WTC11 (cell line): ENCODE results near the gene SPRR2D. TPM values are rescaled to one million over a fixed set of nuclear protein-coding genes. Genes with fewer than 3 reads are reported as not detected.

Experiments used
- ATAC-seq: fragments of 200-7000 bp; cut with Tn5 transposase; 2 replicates; pipeline ENCODE4 v1.10.0; 2021; ENCODE audit warnings: mild to moderate bottlenecking, moderate library complexity
- CTCF ChIA-PET: fragments of 300-600 bp; sonication (Branson Sonifier 250); formaldehyde crosslinking; loops from one replicate; lab custom pipeline; 2021; ENCODE audit warnings: antibody characterized with exemption; lab: Charles Lee
- POLR2A ChIA-PET: fragments of 350-600 bp; sonication (Branson Sonifier 250); formaldehyde crosslinking; loops from one replicate; lab custom pipeline; 2021; ENCODE audit warnings: antibody characterized with exemption; lab: Charles Lee
- DNase-seq: peaks from one replicate; pipeline ENCODE4 v3.0.0; 2021; ENCODE audit warnings: low spot score
- H3K27ac Mint-ChIP-seq: 2 replicates; pipeline ENCODE4 v1.8.0; 2021; ENCODE audit warnings: mixed read lengths
- H3K27me3 Mint-ChIP-seq: 2 replicates; pipeline ENCODE4 v1.8.0; 2021; ENCODE audit warnings: low read depth, mild to moderate bottlenecking, moderate library complexity, mixed read lengths
- H3K36me3 Mint-ChIP-seq: 2 replicates; pipeline ENCODE4 v1.8.0; 2021; ENCODE audit warnings: mixed read lengths
- H3K4me1 Mint-ChIP-seq: 2 replicates; pipeline ENCODE4 v1.8.0; 2022; ENCODE audit warnings: mixed read lengths
- H3K4me3 Mint-ChIP-seq: 2 replicates; pipeline ENCODE4 v1.8.0; 2021; ENCODE audit warnings: mild to moderate bottlenecking, moderate library complexity, mixed read lengths
- H3K9me3 Mint-ChIP-seq: 2 replicates; pipeline ENCODE4 v1.8.0; 2021; ENCODE audit warnings: mixed read lengths
- AFF4 ChIP-seq: sonication (generic); formaldehyde crosslinking; IDR thresholded peaks from 2 replicates; pipeline ENCODE4 v1.8.1; 2023; ENCODE audit warnings: mild to moderate bottlenecking, missing genetic modification reagents, borderline replicate concordance
- CBFB ChIP-seq: sonication (generic); formaldehyde crosslinking; IDR thresholded peaks from 2 replicates; pipeline ENCODE4 v1.8.1; 2022; ENCODE audit warnings: mild to moderate bottlenecking, low read depth, missing genetic modification reagents
- CREB1 ChIP-seq: sonication (generic); formaldehyde crosslinking; IDR thresholded peaks from 2 replicates; pipeline ENCODE4 v1.8.0; 2023; ENCODE audit warnings: mild to moderate bottlenecking, missing genetic modification reagents
- CREM ChIP-seq: sonication (generic); formaldehyde crosslinking; IDR thresholded peaks from 2 replicates; pipeline ENCODE4 v1.8.1; 2022; ENCODE audit warnings: mild to moderate bottlenecking, missing genetic modification reagents, moderate library complexity
- E2F5 ChIP-seq: sonication (generic); formaldehyde crosslinking; IDR thresholded peaks from 2 replicates; pipeline ENCODE4 v1.8.1; 2022; ENCODE audit warnings: mild to moderate bottlenecking, moderate library complexity, missing genetic modification reagents
- ELF4 ChIP-seq: sonication (generic); formaldehyde crosslinking; IDR thresholded peaks from 2 replicates; pipeline ENCODE4 v1.8.1; 2022; ENCODE audit warnings: low read depth, mild to moderate bottlenecking, moderate library complexity, missing genetic modification reagents
- GTF2I ChIP-seq: fragments of 250-450 bp; sonication (Bioruptor Pico); conservative IDR thresholded peaks from 2 replicates; pipeline ENCODE4 v1.4.0; 2021; ENCODE audit warnings: mild to moderate bottlenecking
- IRF2 ChIP-seq: sonication (generic); formaldehyde crosslinking; IDR thresholded peaks from 2 replicates; pipeline ENCODE4 v1.8.0; 2022; ENCODE audit warnings: low read depth, missing genetic modification reagents, borderline replicate concordance
- JUN ChIP-seq: sonication (generic); formaldehyde crosslinking; IDR thresholded peaks from 2 replicates; pipeline ENCODE4 v1.8.0; 2023; ENCODE audit warnings: mild to moderate bottlenecking, missing genetic modification reagents
- MXD4 ChIP-seq: fragments of 250-450 bp; sonication (Bioruptor Pico); IDR thresholded peaks from 2 replicates; pipeline ENCODE4 v1.8.0; 2021; ENCODE audit warnings: mild to moderate bottlenecking, moderate library complexity, borderline replicate concordance
- MYBL2 ChIP-seq: sonication (generic); formaldehyde crosslinking; IDR thresholded peaks from 2 replicates; pipeline ENCODE4 v1.8.1; 2023; ENCODE audit warnings: mild to moderate bottlenecking, moderate library complexity, missing genetic modification reagents
- NFATC4 ChIP-seq: fragments of 250-450 bp; sonication (Bioruptor Pico); IDR thresholded peaks from 2 replicates; pipeline ENCODE4 v1.9.0; 2021; ENCODE audit warnings: mild to moderate bottlenecking
- NFE2L1 ChIP-seq: sonication (generic); formaldehyde crosslinking; IDR thresholded peaks from 2 replicates; pipeline ENCODE4 v1.8.1; 2023; ENCODE audit warnings: missing genetic modification reagents
- NR1H2 ChIP-seq: sonication (generic); formaldehyde crosslinking; IDR thresholded peaks from 2 replicates; pipeline ENCODE4 v1.9.0; 2021; ENCODE audit warnings: mild to moderate bottlenecking, moderate library complexity, missing genetic modification reagents
- NR2C2 ChIP-seq: sonication (generic); formaldehyde crosslinking; IDR thresholded peaks from 2 replicates; pipeline ENCODE4 v1.8.0; 2022; ENCODE audit warnings: mild to moderate bottlenecking, missing genetic modification reagents
- PRRX2 ChIP-seq: fragments of 250-450 bp; sonication (Bioruptor Pico); IDR thresholded peaks from 2 replicates; pipeline ENCODE4 v1.8.0; 2021; ENCODE audit warnings: mild to moderate bottlenecking
- SP1 ChIP-seq: sonication (generic); formaldehyde crosslinking; conservative IDR thresholded peaks from 2 replicates; pipeline ENCODE4 v1.8.1; 2022; ENCODE audit warnings: missing genetic modification reagents
- TCF7 ChIP-seq: sonication (generic); formaldehyde crosslinking; IDR thresholded peaks from 2 replicates; pipeline ENCODE4 v1.8.0; 2022; ENCODE audit warnings: mild to moderate bottlenecking, low read depth, missing genetic modification reagents, moderate library complexity
- USF2 ChIP-seq: sonication (generic); formaldehyde crosslinking; IDR thresholded peaks from 2 replicates; pipeline ENCODE4 v1.8.1; 2023; ENCODE audit warnings: mild to moderate bottlenecking, missing genetic modification reagents, moderate library complexity
- ZNF138 ChIP-seq: sonication (generic); formaldehyde crosslinking; conservative IDR thresholded peaks from 2 replicates; pipeline ENCODE4 v1.8.1; 2022; ENCODE audit warnings: mild to moderate bottlenecking, moderate library complexity, missing genetic modification reagents
- ZNF512 ChIP-seq: sonication (generic); formaldehyde crosslinking; IDR thresholded peaks from 2 replicates; pipeline ENCODE4 v1.8.1; 2022; ENCODE audit warnings: missing genetic modification reagents, borderline replicate concordance
- total RNA-seq: library from RNA; stranded (reverse); gene quantifications from 3 replicates; pipeline ENCODE4 v1.2.3, GENCODE V29; 2021
- TF ChIP-seq, protein P1 (sequence below): fragments of 250-450 bp; sonication (Bioruptor Pico); IDR thresholded peaks from 2 replicates; pipeline ENCODE4 v2.1.2; 2022; ENCODE audit warnings: mild to moderate bottlenecking, moderate library complexity
- TF ChIP-seq, protein P2 (sequence below): fragments of 200-600 bp; IDR thresholded peaks from 2 replicates; pipeline ENCODE4 v1.8.0; 2022; ENCODE audit warnings: antibody characterized with exemption
- TF ChIP-seq, protein P3 (sequence below): sonication (generic); formaldehyde crosslinking; IDR thresholded peaks from 2 replicates; pipeline ENCODE4 v1.8.0; 2022; ENCODE audit warnings: mild to moderate bottlenecking, missing genetic modification reagents

Gene SPRR2D
- total RNA-seq, 1 experiment from 2014 or later = not detected

- Mint-ChIP-seq H3K27me3 (no peaks in the 10 kb centered on the region), H3K36me3 (no peaks in the 10 kb centered on the region), H3K27ac (no peak overlapping the region), H3K4me1 (peaks cover 12% of the 10 kb centered on the region), H3K9me3 (peaks cover 9% of the 10 kb centered on the region), H3K4me3 (no peak overlapping the region)
- TF ChIP-seq IRF2 (CRISPR knock-in tag) (no peak), NR1H2 (CRISPR knock-in tag) (no peak), NFATC4 (CRISPR knock-in tag) (no peak), MYBL2 (CRISPR knock-in tag) (no peak)
- ChIA-PET POLR2A (no interaction called here), CTCF (interaction anchor here (0.6 to 2.0 kb wide), 10 partner anchors 11 to 161 kb away, joined by 3 to 14 read pairs (median 4); partner anchors contain the start of gene SMCP)
- DNase-seq (no peak), ATAC-seq (no peak)
These were observed 8.8 kb downstream of the SPRR2D start for GRCh38 chr1:153032073-153032472.

DNA sequence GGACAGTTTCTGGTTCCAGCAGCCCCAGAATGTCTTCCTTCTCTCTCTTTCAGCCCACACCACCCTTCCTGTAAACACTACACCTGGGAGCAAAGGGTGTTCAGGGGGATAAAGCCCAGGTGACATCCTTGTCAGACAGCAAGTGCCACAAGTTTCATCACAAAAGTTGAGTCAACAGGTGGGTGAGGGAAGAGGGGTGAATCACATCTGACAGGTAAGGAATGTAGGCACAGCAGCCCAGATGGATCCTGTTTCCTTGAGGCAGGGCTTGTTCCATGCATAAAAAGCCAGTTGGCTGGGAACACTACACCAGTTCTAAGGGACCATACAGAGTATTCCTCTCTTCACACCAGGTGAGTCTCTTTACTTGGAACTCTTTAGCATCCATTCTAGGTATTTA, 10.0 kb downstream of the SPRR2D start, which contains the start of gene SPRR1B:
Gene SPRR1B (plus strand): TSS at position 309 of the 400 bp plus-strand sequence. CDS start 1,143 bp downstream, outside the sequence.
- ChIA-PET POLR2A (no interaction called here), CTCF (no interaction called here)
- Mint-ChIP-seq H3K27me3 (no peaks in the 10 kb centered on the region), H3K4me3 (no peak within 1 kb of the TSS), H3K9me3 (peaks cover 14% of the 10 kb centered on the region), H3K27ac (no peak within 1 kb of the TSS; the same call in 1 of the 2 replicates), H3K4me1 (peaks cover 19% of the 10 kb centered on the region), H3K36me3 (no peaks in the 10 kb centered on the region)
- TF ChIP-seq NR2C2 (CRISPR knock-in tag) (no peak), CREB1 (CRISPR knock-in tag) (no peak), CBFB (no peak), E2F5 (CRISPR knock-in tag) (no peak), CREM (no peak), TCF7 (no peak), JUN (no peak), MXD4 (CRISPR knock-in tag) (no peak), GTF2I (CRISPR knock-in tag) (no peak), AFF4 (CRISPR knock-in tag) (no peak), ELF4 (CRISPR knock-in tag) (no peak), PRRX2 (no peak), ZNF512 (no peak), USF2 (CRISPR knock-in tag) (no peak), NFE2L1 (no peak), ZNF138 (CRISPR knock-in tag) (no peak), SP1 (CRISPR knock-in tag) (no peak)
- TF ChIP-seq, protein P1, sequence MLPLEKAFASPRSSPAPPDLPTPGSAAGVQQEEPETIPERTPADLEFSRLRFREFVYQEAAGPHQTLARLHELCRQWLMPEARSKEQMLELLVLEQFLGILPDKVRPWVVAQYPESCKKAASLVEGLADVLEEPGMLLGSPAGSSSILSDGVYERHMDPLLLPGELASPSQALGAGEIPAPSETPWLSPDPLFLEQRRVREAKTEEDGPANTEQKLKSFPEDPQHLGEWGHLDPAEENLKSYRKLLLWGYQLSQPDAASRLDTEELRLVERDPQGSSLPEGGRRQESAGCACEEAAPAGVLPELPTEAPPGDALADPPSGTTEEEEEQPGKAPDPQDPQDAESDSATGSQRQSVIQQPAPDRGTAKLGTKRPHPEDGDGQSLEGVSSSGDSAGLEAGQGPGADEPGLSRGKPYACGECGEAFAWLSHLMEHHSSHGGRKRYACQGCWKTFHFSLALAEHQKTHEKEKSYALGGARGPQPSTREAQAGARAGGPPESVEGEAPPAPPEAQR (CRISPR knock-in tag) = no peak
- TF ChIP-seq, protein P2, sequence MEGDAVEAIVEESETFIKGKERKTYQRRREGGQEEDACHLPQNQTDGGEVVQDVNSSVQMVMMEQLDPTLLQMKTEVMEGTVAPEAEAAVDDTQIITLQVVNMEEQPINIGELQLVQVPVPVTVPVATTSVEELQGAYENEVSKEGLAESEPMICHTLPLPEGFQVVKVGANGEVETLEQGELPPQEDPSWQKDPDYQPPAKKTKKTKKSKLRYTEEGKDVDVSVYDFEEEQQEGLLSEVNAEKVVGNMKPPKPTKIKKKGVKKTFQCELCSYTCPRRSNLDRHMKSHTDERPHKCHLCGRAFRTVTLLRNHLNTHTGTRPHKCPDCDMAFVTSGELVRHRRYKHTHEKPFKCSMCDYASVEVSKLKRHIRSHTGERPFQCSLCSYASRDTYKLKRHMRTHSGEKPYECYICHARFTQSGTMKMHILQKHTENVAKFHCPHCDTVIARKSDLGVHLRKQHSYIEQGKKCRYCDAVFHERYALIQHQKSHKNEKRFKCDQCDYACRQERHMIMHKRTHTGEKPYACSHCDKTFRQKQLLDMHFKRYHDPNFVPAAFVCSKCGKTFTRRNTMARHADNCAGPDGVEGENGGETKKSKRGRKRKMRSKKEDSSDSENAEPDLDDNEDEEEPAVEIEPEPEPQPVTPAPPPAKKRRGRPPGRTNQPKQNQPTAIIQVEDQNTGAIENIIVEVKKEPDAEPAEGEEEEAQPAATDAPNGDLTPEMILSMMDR = no peak
- TF ChIP-seq, protein P3, sequence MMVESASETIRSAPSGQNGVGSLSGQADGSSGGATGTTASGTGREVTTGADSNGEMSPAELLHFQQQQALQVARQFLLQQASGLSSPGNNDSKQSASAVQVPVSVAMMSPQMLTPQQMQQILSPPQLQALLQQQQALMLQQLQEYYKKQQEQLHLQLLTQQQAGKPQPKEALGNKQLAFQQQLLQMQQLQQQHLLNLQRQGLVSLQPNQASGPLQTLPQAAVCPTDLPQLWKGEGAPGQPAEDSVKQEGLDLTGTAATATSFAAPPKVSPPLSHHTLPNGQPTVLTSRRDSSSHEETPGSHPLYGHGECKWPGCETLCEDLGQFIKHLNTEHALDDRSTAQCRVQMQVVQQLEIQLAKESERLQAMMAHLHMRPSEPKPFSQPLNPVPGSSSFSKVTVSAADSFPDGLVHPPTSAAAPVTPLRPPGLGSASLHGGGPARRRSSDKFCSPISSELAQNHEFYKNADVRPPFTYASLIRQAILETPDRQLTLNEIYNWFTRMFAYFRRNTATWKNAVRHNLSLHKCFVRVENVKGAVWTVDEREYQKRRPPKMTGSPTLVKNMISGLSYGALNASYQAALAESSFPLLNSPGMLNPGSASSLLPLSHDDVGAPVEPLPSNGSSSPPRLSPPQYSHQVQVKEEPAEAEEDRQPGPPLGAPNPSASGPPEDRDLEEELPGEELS (CRISPR knock-in tag) = no peak
- no peak for ATAC-seq
- no peak for DNase-seq
